ENCODE results near the gene OR2AG1.

OR2AG1 gene

GRCh38 chr11:6782720-6783119 is at the start of gene OR2AG1:
Gene OR2AG1, plus strand, starts transcription at chr11:6783020. Its CDS starts 2,018 bp downstream, at chr11:6785038.
- no peak for DNase-seq
- in situ Hi-C loops (cut with HindIII; ENCODE audit: low pct_ligation_motif_present, low pct_unique_long_range_greater_than_20kb, low sequenced_read_pairs) = no loop called here

- in situ Hi-C loops (cut with HindIII; ENCODE audit: low pct_ligation_motif_present, low pct_unique_long_range_greater_than_20kb, low sequenced_read_pairs) = no loop called here
- no peak for DNase-seq
Measured at GRCh38 chr11:6733326-6734275, 49.2 kb upstream of the OR2AG1 start.

- in situ Hi-C loops (cut with HindIII; ENCODE audit: low pct_ligation_motif_present, low pct_unique_long_range_greater_than_20kb, low sequenced_read_pairs) = no loop called here
- DNase-seq = no peak
Measured at GRCh38 chr11:6734616-6735015, 48.2 kb upstream of the OR2AG1 start.

GRCh38 chr11:6735306-6735705 is 47.5 kb upstream of the OR2AG1 start:
- in situ Hi-C loops (cut with HindIII; ENCODE audit: low pct_ligation_motif_present, low pct_unique_long_range_greater_than_20kb, low sequenced_read_pairs) = no loop called here

GRCh38 chr11:6736495-6737121 is 46.2 kb upstream of the OR2AG1 start:
- DNase-seq = no peak
- in situ Hi-C loops (cut with HindIII; ENCODE audit: low pct_ligation_motif_present, low pct_unique_long_range_greater_than_20kb, low sequenced_read_pairs) = no loop called here

More at GRCh38 chr11:6735306-6735705, 47.5 kb upstream of the OR2AG1 start:
- peak; percentile 29 for DNase-seq

- in situ Hi-C loops (cut with HindIII; ENCODE audit: low pct_ligation_motif_present, low pct_unique_long_range_greater_than_20kb, low sequenced_read_pairs) = no loop called here
- peak; percentile 57 for DNase-seq
Measured at GRCh38 chr11:6737872-6738466, 44.9 kb upstream of the OR2AG1 start.

GRCh38 chr11:6738590-6738989 is 44.2 kb upstream of the OR2AG1 start:
- no peak for DNase-seq
- in situ Hi-C loops (cut with HindIII; ENCODE audit: low pct_ligation_motif_present, low pct_unique_long_range_greater_than_20kb, low sequenced_read_pairs) = no loop called here

GRCh38 chr11:6742260-6742659 is 40.6 kb upstream of the OR2AG1 start:
- no peak for DNase-seq
- in situ Hi-C loops (cut with HindIII; ENCODE audit: low pct_ligation_motif_present, low pct_unique_long_range_greater_than_20kb, low sequenced_read_pairs) = no loop called here

GRCh38 chr11:6745018-6745417 is 37.8 kb upstream of the OR2AG1 start:
- in situ Hi-C loops (cut with HindIII; ENCODE audit: low pct_ligation_motif_present, low pct_unique_long_range_greater_than_20kb, low sequenced_read_pairs) = no loop called here
- DNase-seq = no peak

- DNase-seq = no peak
- in situ Hi-C loops (cut with HindIII; ENCODE audit: low pct_ligation_motif_present, low pct_unique_long_range_greater_than_20kb, low sequenced_read_pairs) = no loop called here
Measured at GRCh38 chr11:6745465-6746015, 37.3 kb upstream of the OR2AG1 start.

- DNase-seq = no peak
- in situ Hi-C loops (cut with HindIII; ENCODE audit: low pct_ligation_motif_present, low pct_unique_long_range_greater_than_20kb, low sequenced_read_pairs) = no loop called here
Measured at GRCh38 chr11:6746086-6746618, 36.7 kb upstream of the OR2AG1 start.

- DNase-seq = no peak
- in situ Hi-C loops (cut with HindIII; ENCODE audit: low pct_ligation_motif_present, low pct_unique_long_range_greater_than_20kb, low sequenced_read_pairs) = no loop called here
Measured at GRCh38 chr11:6746626-6747025, 36.2 kb upstream of the OR2AG1 start.

- in situ Hi-C loops (cut with HindIII; ENCODE audit: low pct_ligation_motif_present, low pct_unique_long_range_greater_than_20kb, low sequenced_read_pairs) = no loop called here
- no peak for DNase-seq
Measured at GRCh38 chr11:6747097-6747668, 35.6 kb upstream of the OR2AG1 start.

- in situ Hi-C loops (cut with HindIII; ENCODE audit: low pct_ligation_motif_present, low pct_unique_long_range_greater_than_20kb, low sequenced_read_pairs) = no loop called here
- peak; percentile 38 for DNase-seq
Measured at GRCh38 chr11:6755303-6755952, 27.4 kb upstream of the OR2AG1 start.

GRCh38 chr11:6755953-6756347 is 26.9 kb upstream of the OR2AG1 start:
- in situ Hi-C loops (cut with HindIII; ENCODE audit: low pct_ligation_motif_present, low pct_unique_long_range_greater_than_20kb, low sequenced_read_pairs) = no loop called here
- DNase-seq = no peak

GRCh38 chr11:6757373-6757967 is 25.4 kb upstream of the OR2AG1 start:
- DNase-seq = peak; percentile 56
- in situ Hi-C loops (cut with HindIII; ENCODE audit: low pct_ligation_motif_present, low pct_unique_long_range_greater_than_20kb, low sequenced_read_pairs) = no loop called here

- in situ Hi-C loops (cut with HindIII; ENCODE audit: low pct_ligation_motif_present, low pct_unique_long_range_greater_than_20kb, low sequenced_read_pairs) = no loop called here
Measured at GRCh38 chr11:6771926-6772893, 10.6 kb upstream of the OR2AG1 start, which contains the start of gene OR2AG2. Gene OR2AG2, minus strand, starts transcription at chr11:6771976. Its CDS starts 3,019 bp downstream, at chr11:6768957.

More at GRCh38 chr11:6771926-6772893, 10.6 kb upstream of the OR2AG1 start, which contains the start of gene OR2AG2:
- no peak for DNase-seq
